Muscle layer of colon (tissue), 2 donors: ENCODE results near the gene PDPN.

Source experiments
- H3K27ac ChIP-seq: one replicate; pipeline ENCODE4 v1.7.0; 2013; ENCODE audit warnings: low read depth, mild to moderate bottlenecking, low read length, moderate library complexity
- H3K27me3 ChIP-seq, 2 donors: one replicate each; pipeline ENCODE4 v1.7.0; 2013; ENCODE audit warnings: low read length in 2 of 2, mild to moderate bottlenecking in 2 of 2; ENCODE audit not compliant: insufficient read depth in 2 of 2, control insufficient read depth in 1 of 2
- H3K36me3 ChIP-seq: one replicate; pipeline ENCODE4 v1.7.0; 2013; ENCODE audit warnings: mild to moderate bottlenecking, low read length; ENCODE audit not compliant: insufficient read depth
- H3K4me1 ChIP-seq: one replicate; pipeline ENCODE4 v1.7.0; 2013; ENCODE audit warnings: mild to moderate bottlenecking, low read length; ENCODE audit not compliant: insufficient read depth
- H3K4me3 ChIP-seq, 2 donors: one replicate each; pipeline ENCODE4 v1.7.0; 2013; ENCODE audit warnings: low read length in 2 of 2, low read depth in 1 of 2, mild to moderate bottlenecking in 1 of 2, moderate library complexity in 1 of 2
- H3K9ac ChIP-seq: one replicate; pipeline ENCODE4 v1.7.0; 2013; ENCODE audit warnings: low read length
- H3K9me3 ChIP-seq: one replicate; pipeline ENCODE4 v1.7.0; 2013; ENCODE audit warnings: mild to moderate bottlenecking, low read length
- donor health status: abdominal sarcoma.
- donor health status: Adenocarcinoma of cecum.

PDPN gene

GRCh38 chr1:13652238-13652637, 68.6 kb downstream of the PDPN start:
- Histone ChIP-seq H3K36me3 (no peaks in the 10 kb centered on the region), H3K9ac (no peak overlapping the region), H3K27me3 (no peaks in the 10 kb centered on the region), H3K27ac (no peak overlapping the region), H3K4me3 (no peak overlapping the region), H3K4me1 (no peaks in the 10 kb centered on the region), H3K9me3 (no peaks in the 10 kb centered on the region)

- Histone ChIP-seq H3K27me3 (no peaks in the 10 kb centered on the region), H3K4me3 (no peak overlapping the region), H3K36me3 (no peaks in the 10 kb centered on the region), H3K9ac (no peak overlapping the region), H3K4me1 (peaks cover 6% of the 10 kb centered on the region), H3K9me3 (no peaks in the 10 kb centered on the region), H3K27ac (no peak overlapping the region)
Measured at GRCh38 chr1:13661539-13661938, 77.9 kb downstream of the PDPN start.

GRCh38 chr1:13662493-13662892, 78.9 kb downstream of the PDPN start:
- no peak overlapping the region for H3K9ac ChIP-seq
- peaks cover 6% of the 10 kb centered on the region for H3K4me1 ChIP-seq
- H3K27me3 ChIP-seq = no peaks in the 10 kb centered on the region
- H3K9me3 ChIP-seq = no peaks in the 10 kb centered on the region
- H3K4me3 ChIP-seq = no peak overlapping the region
- H3K27ac ChIP-seq = no peak overlapping the region
- no peaks in the 10 kb centered on the region for H3K36me3 ChIP-seq

GRCh38 chr1:13663969-13664368, 80.3 kb downstream of the PDPN start:
- H3K4me1 ChIP-seq = peaks cover 6% of the 10 kb centered on the region

GRCh38 chr1:13664451-13664850, 80.8 kb downstream of the PDPN start:
- H3K9me3 ChIP-seq = no peaks in the 10 kb centered on the region
- no peaks in the 10 kb centered on the region for H3K36me3 ChIP-seq
- H3K27me3 ChIP-seq = no peaks in the 10 kb centered on the region
- H3K27ac ChIP-seq = no peak overlapping the region
- peaks cover 6% of the 10 kb centered on the region for H3K4me1 ChIP-seq
- H3K9ac ChIP-seq = no peak overlapping the region
- no peak overlapping the region for H3K4me3 ChIP-seq

More at GRCh38 chr1:13663969-13664368, 80.3 kb downstream of the PDPN start:
- H3K36me3 ChIP-seq = no peaks in the 10 kb centered on the region
- no peak overlapping the region for H3K4me3 ChIP-seq
- no peak overlapping the region for H3K9ac ChIP-seq
- no peaks in the 10 kb centered on the region for H3K27me3 ChIP-seq
- H3K27ac ChIP-seq = no peak overlapping the region
- H3K9me3 ChIP-seq = no peaks in the 10 kb centered on the region

GRCh38 chr1:13666317-13666716, 82.7 kb downstream of the PDPN start:
- H3K36me3 ChIP-seq = no peaks in the 10 kb centered on the region
- no peak overlapping the region for H3K9ac ChIP-seq
- H3K27ac ChIP-seq = no peak overlapping the region
- H3K4me1 ChIP-seq = peaks cover 6% of the 10 kb centered on the region
- no peaks in the 10 kb centered on the region for H3K27me3 ChIP-seq
- no peak overlapping the region for H3K4me3 ChIP-seq
- H3K9me3 ChIP-seq = no peaks in the 10 kb centered on the region
